HEK293 (cell line): Measurements from ENCODE around the gene NEGR1.

Experiments
- BCL11A ChIP-seq: fragments of 450-650 bp; formaldehyde crosslinking; IDR thresholded peaks from 2 replicates; pipeline ENCODE4 v1.5.1; 2016; ENCODE audit warnings: low read depth, missing biosample characterization, missing genetic modification characterization
- GLI4 ChIP-seq: fragments of 450-650 bp; formaldehyde crosslinking; IDR thresholded peaks from 2 replicates; pipeline ENCODE4 v1.5.1; 2016; ENCODE audit warnings: missing biosample characterization, missing genetic modification characterization
- ZFP37 ChIP-seq: fragments of 450-650 bp; formaldehyde crosslinking; IDR thresholded peaks from 2 replicates; pipeline ENCODE4 v1.5.1; 2016; ENCODE audit warnings: missing biosample characterization, missing genetic modification characterization
- ZNF114 ChIP-seq: fragments of 450-650 bp; formaldehyde crosslinking; IDR thresholded peaks from 2 replicates; pipeline ENCODE4 v1.5.0; 2017; ENCODE audit warnings: missing biosample characterization, missing genetic modification characterization
- ZNF324 ChIP-seq: fragments of 450-650 bp; formaldehyde crosslinking; IDR thresholded peaks from 2 replicates; pipeline ENCODE4 v1.5.1; 2016; ENCODE audit warnings: missing biosample characterization, missing genetic modification characterization
- ZNF596 ChIP-seq: fragments of 450-650 bp; IDR thresholded peaks from 2 replicates; pipeline ENCODE4 v1.5.0; 2018; ENCODE audit warnings: missing biosample characterization, mild to moderate bottlenecking, missing genetic modification characterization, moderate library complexity
- ZNF658 ChIP-seq: fragments of 450-650 bp; formaldehyde crosslinking; IDR thresholded peaks from 2 replicates; pipeline ENCODE4; 2016; ENCODE audit warnings: missing biosample characterization, missing genetic modification characterization
- ZNF670 ChIP-seq: fragments of 450-650 bp; formaldehyde crosslinking; IDR thresholded peaks from 2 replicates; pipeline ENCODE4 v1.5.1; 2016; ENCODE audit warnings: missing biosample characterization, missing genetic modification characterization, low read depth
- ZNF707 ChIP-seq: fragments of 450-650 bp; formaldehyde crosslinking; IDR thresholded peaks from 2 replicates; pipeline ENCODE4 v1.5.1; 2016; ENCODE audit warnings: missing biosample characterization, missing genetic modification characterization
- ZNF792 ChIP-seq: fragments of 450-650 bp; formaldehyde crosslinking; IDR thresholded peaks from 2 replicates; pipeline ENCODE4 v1.5.1; 2016; ENCODE audit warnings: missing biosample characterization, missing genetic modification characterization
- TF ChIP-seq, protein P1 (sequence below): fragments of 450-650 bp; formaldehyde crosslinking; IDR thresholded peaks from 2 replicates; pipeline ENCODE4 v1.5.1; 2016; ENCODE audit warnings: missing biosample characterization, missing genetic modification characterization
- TF ChIP-seq, protein P2 (sequence below): fragments of 450-650 bp; formaldehyde crosslinking; IDR thresholded peaks from 2 replicates; pipeline ENCODE4 v1.5.1; 2016; ENCODE audit warnings: missing biosample characterization, missing genetic modification characterization
- TF ChIP-seq, protein P3 (sequence below): fragments of 450-650 bp; formaldehyde crosslinking; IDR thresholded peaks from 2 replicates; pipeline ENCODE4 v1.5.1; 2016; ENCODE audit warnings: missing biosample characterization, missing genetic modification characterization
- TF ChIP-seq, protein P4 (sequence below): fragments of 450-650 bp; formaldehyde crosslinking; IDR thresholded peaks from 2 replicates; pipeline ENCODE4 v1.5.1; 2017; ENCODE audit warnings: missing biosample characterization, missing genetic modification characterization

DNA sequence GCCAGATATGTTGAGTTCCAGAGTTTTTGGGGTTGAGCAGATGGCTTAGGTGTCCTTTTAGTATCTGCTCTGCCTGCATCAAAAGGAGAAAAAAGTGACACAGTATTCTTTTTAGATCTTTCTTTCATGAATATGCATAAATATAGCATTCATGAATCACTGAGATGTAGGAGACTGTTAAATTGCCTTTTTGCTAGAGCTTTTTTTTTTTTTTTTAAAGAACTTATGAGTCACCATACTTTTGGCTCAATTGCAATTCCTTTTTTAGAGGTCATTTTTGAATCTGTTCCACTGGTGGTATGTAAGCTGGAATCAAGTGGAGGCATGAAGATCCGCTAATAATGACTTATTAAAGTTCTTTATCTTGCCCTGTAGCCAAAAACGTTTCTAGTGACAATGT, 720.6 kb downstream of the NEGR1 start:
- no peak for TF ChIP-seq ZNF658 (tag by site-specific recombination)
- TF ChIP-seq ZFP37 = no peak
- no peak for TF ChIP-seq ZNF670 (tag by site-specific recombination)
- TF ChIP-seq, protein P1, sequence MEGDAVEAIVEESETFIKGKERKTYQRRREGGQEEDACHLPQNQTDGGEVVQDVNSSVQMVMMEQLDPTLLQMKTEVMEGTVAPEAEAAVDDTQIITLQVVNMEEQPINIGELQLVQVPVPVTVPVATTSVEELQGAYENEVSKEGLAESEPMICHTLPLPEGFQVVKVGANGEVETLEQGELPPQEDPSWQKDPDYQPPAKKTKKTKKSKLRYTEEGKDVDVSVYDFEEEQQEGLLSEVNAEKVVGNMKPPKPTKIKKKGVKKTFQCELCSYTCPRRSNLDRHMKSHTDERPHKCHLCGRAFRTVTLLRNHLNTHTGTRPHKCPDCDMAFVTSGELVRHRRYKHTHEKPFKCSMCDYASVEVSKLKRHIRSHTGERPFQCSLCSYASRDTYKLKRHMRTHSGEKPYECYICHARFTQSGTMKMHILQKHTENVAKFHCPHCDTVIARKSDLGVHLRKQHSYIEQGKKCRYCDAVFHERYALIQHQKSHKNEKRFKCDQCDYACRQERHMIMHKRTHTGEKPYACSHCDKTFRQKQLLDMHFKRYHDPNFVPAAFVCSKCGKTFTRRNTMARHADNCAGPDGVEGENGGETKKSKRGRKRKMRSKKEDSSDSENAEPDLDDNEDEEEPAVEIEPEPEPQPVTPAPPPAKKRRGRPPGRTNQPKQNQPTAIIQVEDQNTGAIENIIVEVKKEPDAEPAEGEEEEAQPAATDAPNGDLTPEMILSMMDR (tag by site-specific recombination) = no peak
- TF ChIP-seq ZNF596 (tag by site-specific recombination) = no peak
- TF ChIP-seq, protein P2, sequence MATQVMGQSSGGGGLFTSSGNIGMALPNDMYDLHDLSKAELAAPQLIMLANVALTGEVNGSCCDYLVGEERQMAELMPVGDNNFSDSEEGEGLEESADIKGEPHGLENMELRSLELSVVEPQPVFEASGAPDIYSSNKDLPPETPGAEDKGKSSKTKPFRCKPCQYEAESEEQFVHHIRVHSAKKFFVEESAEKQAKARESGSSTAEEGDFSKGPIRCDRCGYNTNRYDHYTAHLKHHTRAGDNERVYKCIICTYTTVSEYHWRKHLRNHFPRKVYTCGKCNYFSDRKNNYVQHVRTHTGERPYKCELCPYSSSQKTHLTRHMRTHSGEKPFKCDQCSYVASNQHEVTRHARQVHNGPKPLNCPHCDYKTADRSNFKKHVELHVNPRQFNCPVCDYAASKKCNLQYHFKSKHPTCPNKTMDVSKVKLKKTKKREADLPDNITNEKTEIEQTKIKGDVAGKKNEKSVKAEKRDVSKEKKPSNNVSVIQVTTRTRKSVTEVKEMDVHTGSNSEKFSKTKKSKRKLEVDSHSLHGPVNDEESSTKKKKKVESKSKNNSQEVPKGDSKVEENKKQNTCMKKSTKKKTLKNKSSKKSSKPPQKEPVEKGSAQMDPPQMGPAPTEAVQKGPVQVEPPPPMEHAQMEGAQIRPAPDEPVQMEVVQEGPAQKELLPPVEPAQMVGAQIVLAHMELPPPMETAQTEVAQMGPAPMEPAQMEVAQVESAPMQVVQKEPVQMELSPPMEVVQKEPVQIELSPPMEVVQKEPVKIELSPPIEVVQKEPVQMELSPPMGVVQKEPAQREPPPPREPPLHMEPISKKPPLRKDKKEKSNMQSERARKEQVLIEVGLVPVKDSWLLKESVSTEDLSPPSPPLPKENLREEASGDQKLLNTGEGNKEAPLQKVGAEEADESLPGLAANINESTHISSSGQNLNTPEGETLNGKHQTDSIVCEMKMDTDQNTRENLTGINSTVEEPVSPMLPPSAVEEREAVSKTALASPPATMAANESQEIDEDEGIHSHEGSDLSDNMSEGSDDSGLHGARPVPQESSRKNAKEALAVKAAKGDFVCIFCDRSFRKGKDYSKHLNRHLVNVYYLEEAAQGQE (tag by site-specific recombination) = no peak
- TF ChIP-seq ZNF114 (tag by site-specific recombination) = no peak
- TF ChIP-seq, protein P3, sequence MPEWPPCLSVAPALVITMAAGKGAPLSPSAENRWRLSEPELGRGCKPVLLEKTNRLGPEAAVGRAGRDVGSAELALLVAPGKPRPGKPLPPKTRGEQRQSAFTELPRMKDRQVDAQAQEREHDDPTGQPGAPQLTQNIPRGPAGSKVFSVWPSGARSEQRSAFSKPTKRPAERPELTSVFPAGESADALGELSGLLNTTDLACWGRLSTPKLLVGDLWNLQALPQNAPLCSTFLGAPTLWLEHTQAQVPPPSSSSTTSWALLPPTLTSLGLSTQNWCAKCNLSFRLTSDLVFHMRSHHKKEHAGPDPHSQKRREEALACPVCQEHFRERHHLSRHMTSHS (tag by site-specific recombination) = no peak
- TF ChIP-seq ZNF324 (tag by site-specific recombination) = no peak
- TF ChIP-seq ZNF707 (tag by site-specific recombination) = no peak
- TF ChIP-seq, protein P4, sequence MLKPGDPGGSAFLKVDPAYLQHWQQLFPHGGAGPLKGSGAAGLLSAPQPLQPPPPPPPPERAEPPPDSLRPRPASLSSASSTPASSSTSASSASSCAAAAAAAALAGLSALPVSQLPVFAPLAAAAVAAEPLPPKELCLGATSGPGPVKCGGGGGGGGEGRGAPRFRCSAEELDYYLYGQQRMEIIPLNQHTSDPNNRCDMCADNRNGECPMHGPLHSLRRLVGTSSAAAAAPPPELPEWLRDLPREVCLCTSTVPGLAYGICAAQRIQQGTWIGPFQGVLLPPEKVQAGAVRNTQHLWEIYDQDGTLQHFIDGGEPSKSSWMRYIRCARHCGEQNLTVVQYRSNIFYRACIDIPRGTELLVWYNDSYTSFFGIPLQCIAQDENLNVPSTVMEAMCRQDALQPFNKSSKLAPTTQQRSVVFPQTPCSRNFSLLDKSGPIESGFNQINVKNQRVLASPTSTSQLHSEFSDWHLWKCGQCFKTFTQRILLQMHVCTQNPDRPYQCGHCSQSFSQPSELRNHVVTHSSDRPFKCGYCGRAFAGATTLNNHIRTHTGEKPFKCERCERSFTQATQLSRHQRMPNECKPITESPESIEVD (tag by site-specific recombination) = no peak
- TF ChIP-seq ZNF792 (tag by site-specific recombination) = no peak
- TF ChIP-seq BCL11A (tag by site-specific recombination) = no peak
- no peak for TF ChIP-seq GLI4 (tag by site-specific recombination)
